Hematopoietic multipotent progenitor cell (in vitro differentiated cells): ENCODE results near the gene FAM98C. TPM values are rescaled to one million over a fixed set of nuclear protein-coding genes. Genes with fewer than 3 reads are reported as not detected.

Experiments
- DNase-seq, 3 donors: peaks; one replicate each; pipeline ENCODE4 v3.0.0-alpha.2; 2011 to 2015; ENCODE audit warnings: low read depth in 2 of 3, low spot score in 2 of 3
- total RNA-seq: library from RNA; depleted of rRNA; stranded (reverse); fragments of >200 nt; gene quantifications from one replicate; pipeline ENCODE4 v1.2.3, GENCODE V29; 2012

The FAM98C gene
- total RNA-seq, 1 donor = 9.4 TPM

DNA sequence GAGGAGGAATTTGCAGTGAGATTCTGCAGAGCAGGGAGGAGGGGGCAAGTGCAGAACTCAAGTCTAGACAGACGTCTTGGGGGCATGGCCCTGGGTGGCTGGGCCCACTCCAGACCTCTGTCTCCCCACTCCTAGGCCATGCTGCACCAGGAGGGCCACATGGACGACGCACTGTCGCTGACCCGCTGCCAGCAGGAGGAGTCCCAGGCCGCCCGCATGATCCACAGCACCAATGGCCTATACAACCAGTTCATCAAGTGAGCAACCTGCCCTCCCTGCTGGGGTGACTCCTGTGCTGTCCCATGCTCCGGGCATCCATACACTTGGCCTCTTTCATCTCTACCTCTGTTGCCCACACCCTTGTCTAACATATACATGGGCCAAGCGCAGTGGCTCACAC lies 48.7 kb downstream of the FAM98C start:
- no peak for DNase-seq

- peak in 1 of 3 donors; percentile 22 for DNase-seq
These were observed 49.8 kb downstream of the FAM98C start for GRCh38 chr19:38452430-38453366.

- no peak for DNase-seq
These were observed 50.7 kb downstream of the FAM98C start for GRCh38 chr19:38453596-38453995.

- peak in 1 of 3 donors; percentile 57 for DNase-seq
These were observed 52.1 kb downstream of the FAM98C start for GRCh38 chr19:38455031-38455430.

- no peak for DNase-seq
These were observed 54.3 kb downstream of the FAM98C start for GRCh38 chr19:38457202-38457601.

DNA sequence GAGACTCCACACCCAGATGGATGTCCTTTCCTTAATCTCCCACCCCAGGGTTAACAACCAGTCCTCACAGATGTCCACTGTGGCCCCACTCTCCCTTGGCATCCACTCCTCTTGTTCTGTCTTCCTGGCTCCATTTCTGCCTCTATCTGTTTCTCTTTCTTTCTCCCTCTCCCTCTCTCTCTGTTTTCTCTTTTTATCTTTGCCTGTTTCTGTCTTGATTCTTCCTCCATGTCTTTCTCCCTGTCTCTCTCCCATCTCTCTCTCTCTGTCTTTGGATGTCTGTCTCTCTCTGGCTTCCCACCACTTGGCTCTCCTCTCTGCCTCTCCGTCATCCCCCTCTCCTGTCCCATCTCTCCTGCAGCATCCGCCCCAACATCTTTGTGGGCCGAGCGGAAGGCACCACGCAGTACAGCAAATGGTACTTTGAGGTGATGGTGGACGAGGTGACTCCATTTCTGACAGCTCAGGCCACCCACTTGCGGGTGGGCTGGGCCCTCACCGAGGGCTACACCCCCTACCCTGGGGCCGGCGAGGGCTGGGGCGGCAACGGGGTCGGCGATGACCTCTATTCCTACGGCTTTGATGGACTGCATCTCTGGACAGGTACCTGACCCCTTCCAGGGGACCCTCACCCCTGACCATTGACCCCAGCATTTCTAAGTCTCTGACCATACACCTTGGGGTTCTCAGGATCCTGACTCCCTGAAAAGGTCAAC lies 55.0 kb downstream of the FAM98C start:
- DNase-seq = no peak

Other genes with a start within 250 kb of the FAM98C start
- gene DPF1, start 178.9 kb upstream of the FAM98C start, total RNA-seq = 6.5 TPM
- gene PPP1R14A, start 146.7 kb upstream of the FAM98C start, total RNA-seq = 1.6 TPM
- 249 TPM for gene SPINT2, start 138.5 kb upstream of the FAM98C start, total RNA-seq
- 1.9 TPM for gene C19orf33, start 98.8 kb upstream of the FAM98C start, total RNA-seq
- gene YIF1B, start 87.1 kb upstream of the FAM98C start, total RNA-seq = 100 TPM
- 2.4 TPM for gene KCNK6, start 83.2 kb upstream of the FAM98C start, total RNA-seq
- 9.2 TPM for gene CATSPERG, start 67.3 kb upstream of the FAM98C start, total RNA-seq
- gene PSMD8, start 28.5 kb upstream of the FAM98C start, total RNA-seq = 254 TPM
- under 0.01 TPM for gene GGN, start 15.1 kb upstream of the FAM98C start, total RNA-seq
- under 0.01 TPM for gene SPRED3, start 14.4 kb upstream of the FAM98C start, total RNA-seq
- gene RASGRP4, start 23.1 kb downstream of the FAM98C start, total RNA-seq = 23.4 TPM
- gene RYR1, start 30.6 kb downstream of the FAM98C start, total RNA-seq = 2.7 TPM
- gene MAP4K1, start 214.9 kb downstream of the FAM98C start, total RNA-seq = 31.5 TPM
- 831 TPM for gene EIF3K, start 216.1 kb downstream of the FAM98C start, total RNA-seq
- gene ACTN4, start 244.6 kb downstream of the FAM98C start, total RNA-seq = 264 TPM